ENCODE data around the gene HSPD1. TPM values are rescaled to one million over a fixed set of nuclear protein-coding genes. Genes with fewer than 3 reads are reported as not detected.

HSPD1 gene
- total and polyA plus RNA-seq, 9 of the 15 experiments (the other 6 are each of a cell fraction or from before 2014, with no cell fraction given), result 398 to 1,014 (median 622) TPM

DNA sequence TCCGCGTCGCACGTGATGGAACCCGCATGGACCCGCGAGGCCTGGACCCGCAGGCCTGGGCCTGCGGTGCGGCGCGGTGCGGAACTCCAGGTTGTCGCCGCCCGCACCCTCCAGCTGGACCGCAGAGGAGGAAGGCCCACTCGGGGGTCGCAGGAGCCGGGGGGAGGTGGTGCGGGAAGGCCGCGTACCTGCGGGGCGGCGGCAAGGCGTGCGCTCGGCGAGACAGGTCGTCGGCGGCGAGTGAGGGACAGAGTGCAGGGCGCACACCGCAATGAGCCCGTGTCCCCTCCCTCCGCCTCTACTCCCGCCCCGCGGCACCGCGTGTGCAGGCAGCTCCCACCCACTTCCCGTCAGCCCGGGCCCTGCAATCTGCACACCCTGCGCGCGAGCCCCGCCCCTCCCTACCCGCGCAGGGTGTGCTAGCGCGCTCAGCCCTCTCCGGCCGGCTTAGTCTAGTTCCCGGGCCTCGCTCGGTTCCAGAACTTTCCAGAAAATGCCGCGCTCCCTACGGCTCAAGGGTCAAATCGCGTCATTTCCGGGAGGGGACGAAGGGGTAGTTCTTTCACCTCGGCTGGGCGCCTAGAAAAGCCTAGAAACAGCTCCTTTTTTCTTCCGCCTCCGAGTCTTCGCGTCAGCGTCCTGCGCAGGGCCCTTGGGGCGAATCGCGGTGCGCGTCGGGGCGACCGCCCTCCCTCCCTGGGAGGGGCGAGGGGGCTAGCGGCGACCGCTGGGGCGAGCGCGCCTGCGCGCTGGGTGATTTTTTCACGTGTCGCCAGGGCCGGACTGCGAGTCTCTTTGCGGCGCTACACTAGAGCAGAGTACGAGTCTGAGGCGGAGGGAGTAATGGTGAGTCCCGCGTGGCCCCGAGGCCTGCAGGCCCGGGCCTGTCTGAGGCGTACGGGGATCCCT, at the start of gene HSPD1, which contains the start of gene HSPE1 (continued):
- TF ChIP-seq, protein P1, sequence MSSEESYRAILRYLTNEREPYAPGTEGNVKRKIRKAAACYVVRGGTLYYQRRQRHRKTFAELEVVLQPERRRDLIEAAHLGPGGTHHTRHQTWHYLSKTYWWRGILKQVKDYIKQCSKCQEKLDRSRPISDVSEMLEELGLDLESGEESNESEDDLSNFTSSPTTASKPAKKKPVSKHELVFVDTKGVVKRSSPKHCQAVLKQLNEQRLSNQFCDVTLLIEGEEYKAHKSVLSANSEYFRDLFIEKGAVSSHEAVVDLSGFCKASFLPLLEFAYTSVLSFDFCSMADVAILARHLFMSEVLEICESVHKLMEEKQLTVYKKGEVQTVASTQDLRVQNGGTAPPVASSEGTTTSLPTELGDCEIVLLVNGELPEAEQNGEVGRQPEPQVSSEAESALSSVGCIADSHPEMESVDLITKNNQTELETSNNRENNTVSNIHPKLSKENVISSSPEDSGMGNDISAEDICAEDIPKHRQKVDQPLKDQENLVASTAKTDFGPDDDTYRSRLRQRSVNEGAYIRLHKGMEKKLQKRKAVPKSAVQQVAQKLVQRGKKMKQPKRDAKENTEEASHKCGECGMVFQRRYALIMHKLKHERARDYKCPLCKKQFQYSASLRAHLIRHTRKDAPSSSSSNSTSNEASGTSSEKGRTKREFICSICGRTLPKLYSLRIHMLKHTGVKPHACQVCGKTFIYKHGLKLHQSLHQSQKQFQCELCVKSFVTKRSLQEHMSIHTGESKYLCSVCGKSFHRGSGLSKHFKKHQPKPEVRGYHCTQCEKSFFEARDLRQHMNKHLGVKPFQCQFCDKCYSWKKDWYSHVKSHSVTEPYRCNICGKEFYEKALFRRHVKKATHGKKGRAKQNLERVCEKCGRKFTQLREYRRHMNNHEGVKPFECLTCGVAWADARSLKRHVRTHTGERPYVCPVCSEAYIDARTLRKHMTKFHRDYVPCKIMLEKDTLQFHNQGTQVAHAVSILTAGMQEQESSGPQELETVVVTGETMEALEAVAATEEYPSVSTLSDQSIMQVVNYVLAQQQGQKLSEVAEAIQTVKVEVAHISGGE (CRISPR knock-in tag; IDR thresholded peaks at IDR 0.05), result peak in 1 of 3 experiments; percentile 85; a peak in 3 of 6 replicates
- no peak for TF ChIP-seq SRSF7 (optimal IDR thresholded peaks at IDR 0.05; ENCODE audit: low read depth, low read length)
- peak; percentile 67 for TF ChIP-seq TAF1 (IDR thresholded peaks at IDR 0.05; ENCODE audit: control insufficient read depth, extremely low read depth, insufficient read depth, low read length, severe bottlenecking)
- peak; percentile 86 for TF ChIP-seq NCOR1 (IDR thresholded peaks at IDR 0.05)
- peak; percentile 48 for TF ChIP-seq BHLHE40 (IDR thresholded peaks at IDR 0.05; ENCODE audit: low read length)
- TF ChIP-seq, protein P2, sequence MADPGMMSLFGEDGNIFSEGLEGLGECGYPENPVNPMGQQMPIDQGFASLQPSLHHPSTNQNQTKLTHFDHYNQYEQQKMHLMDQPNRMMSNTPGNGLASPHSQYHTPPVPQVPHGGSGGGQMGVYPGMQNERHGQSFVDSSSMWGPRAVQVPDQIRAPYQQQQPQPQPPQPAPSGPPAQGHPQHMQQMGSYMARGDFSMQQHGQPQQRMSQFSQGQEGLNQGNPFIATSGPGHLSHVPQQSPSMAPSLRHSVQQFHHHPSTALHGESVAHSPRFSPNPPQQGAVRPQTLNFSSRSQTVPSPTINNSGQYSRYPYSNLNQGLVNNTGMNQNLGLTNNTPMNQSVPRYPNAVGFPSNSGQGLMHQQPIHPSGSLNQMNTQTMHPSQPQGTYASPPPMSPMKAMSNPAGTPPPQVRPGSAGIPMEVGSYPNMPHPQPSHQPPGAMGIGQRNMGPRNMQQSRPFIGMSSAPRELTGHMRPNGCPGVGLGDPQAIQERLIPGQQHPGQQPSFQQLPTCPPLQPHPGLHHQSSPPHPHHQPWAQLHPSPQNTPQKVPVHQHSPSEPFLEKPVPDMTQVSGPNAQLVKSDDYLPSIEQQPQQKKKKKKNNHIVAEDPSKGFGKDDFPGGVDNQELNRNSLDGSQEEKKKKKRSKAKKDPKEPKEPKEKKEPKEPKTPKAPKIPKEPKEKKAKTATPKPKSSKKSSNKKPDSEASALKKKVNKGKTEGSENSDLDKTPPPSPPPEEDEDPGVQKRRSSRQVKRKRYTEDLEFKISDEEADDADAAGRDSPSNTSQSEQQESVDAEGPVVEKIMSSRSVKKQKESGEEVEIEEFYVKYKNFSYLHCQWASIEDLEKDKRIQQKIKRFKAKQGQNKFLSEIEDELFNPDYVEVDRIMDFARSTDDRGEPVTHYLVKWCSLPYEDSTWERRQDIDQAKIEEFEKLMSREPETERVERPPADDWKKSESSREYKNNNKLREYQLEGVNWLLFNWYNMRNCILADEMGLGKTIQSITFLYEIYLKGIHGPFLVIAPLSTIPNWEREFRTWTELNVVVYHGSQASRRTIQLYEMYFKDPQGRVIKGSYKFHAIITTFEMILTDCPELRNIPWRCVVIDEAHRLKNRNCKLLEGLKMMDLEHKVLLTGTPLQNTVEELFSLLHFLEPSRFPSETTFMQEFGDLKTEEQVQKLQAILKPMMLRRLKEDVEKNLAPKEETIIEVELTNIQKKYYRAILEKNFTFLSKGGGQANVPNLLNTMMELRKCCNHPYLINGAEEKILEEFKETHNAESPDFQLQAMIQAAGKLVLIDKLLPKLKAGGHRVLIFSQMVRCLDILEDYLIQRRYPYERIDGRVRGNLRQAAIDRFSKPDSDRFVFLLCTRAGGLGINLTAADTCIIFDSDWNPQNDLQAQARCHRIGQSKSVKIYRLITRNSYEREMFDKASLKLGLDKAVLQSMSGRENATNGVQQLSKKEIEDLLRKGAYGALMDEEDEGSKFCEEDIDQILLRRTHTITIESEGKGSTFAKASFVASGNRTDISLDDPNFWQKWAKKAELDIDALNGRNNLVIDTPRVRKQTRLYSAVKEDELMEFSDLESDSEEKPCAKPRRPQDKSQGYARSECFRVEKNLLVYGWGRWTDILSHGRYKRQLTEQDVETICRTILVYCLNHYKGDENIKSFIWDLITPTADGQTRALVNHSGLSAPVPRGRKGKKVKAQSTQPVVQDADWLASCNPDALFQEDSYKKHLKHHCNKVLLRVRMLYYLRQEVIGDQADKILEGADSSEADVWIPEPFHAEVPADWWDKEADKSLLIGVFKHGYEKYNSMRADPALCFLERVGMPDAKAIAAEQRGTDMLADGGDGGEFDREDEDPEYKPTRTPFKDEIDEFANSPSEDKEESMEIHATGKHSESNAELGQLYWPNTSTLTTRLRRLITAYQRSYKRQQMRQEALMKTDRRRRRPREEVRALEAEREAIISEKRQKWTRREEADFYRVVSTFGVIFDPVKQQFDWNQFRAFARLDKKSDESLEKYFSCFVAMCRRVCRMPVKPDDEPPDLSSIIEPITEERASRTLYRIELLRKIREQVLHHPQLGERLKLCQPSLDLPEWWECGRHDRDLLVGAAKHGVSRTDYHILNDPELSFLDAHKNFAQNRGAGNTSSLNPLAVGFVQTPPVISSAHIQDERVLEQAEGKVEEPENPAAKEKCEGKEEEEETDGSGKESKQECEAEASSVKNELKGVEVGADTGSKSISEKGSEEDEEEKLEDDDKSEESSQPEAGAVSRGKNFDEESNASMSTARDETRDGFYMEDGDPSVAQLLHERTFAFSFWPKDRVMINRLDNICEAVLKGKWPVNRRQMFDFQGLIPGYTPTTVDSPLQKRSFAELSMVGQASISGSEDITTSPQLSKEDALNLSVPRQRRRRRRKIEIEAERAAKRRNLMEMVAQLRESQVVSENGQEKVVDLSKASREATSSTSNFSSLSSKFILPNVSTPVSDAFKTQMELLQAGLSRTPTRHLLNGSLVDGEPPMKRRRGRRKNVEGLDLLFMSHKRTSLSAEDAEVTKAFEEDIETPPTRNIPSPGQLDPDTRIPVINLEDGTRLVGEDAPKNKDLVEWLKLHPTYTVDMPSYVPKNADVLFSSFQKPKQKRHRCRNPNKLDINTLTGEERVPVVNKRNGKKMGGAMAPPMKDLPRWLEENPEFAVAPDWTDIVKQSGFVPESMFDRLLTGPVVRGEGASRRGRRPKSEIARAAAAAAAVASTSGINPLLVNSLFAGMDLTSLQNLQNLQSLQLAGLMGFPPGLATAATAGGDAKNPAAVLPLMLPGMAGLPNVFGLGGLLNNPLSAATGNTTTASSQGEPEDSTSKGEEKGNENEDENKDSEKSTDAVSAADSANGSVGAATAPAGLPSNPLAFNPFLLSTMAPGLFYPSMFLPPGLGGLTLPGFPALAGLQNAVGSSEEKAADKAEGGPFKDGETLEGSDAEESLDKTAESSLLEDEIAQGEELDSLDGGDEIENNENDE (IDR thresholded peaks at IDR 0.05; ENCODE audit: low read depth, low read length), result no peak
- TF ChIP-seq BMI1 (IDR thresholded peaks at IDR 0.05; ENCODE audit: low read length), result no peak
- no peak for TF ChIP-seq NUFIP1 (IDR thresholded peaks at IDR 0.05; ENCODE audit: partially characterized antibody)
- TF ChIP-seq MAZ (CRISPR knock-in tag; conservative IDR thresholded peaks at IDR 0.05 in 1 of 2, IDR thresholded peaks at IDR 0.05 in 1 of 2), result peak; percentile 97 to 99
- TF ChIP-seq KDM5B (IDR thresholded peaks at IDR 0.05; ENCODE audit: insufficient replicate concordance, low read depth, low read length), result peak; percentile 73

All from K562 (cell line).